ENCODE data around the gene RARA.
"Not testable (repeated sequence)": the region's sequence is repeated elsewhere in the genome, so short reads cannot be mapped to it uniquely, and the experiment has no call there.

The RARA gene

GRCh38 chr17:40374821-40375498 is 66.0 kb downstream of the RARA start:
- DNase-seq (ENCODE audit: low read depth in 2 of 2): no peak

- not testable (repeated sequence) for DNase-seq (ENCODE audit: low read depth in 2 of 2)
These were observed 66.8 kb downstream of the RARA start for GRCh38 chr17:40375786-40376185.

GRCh38 chr17:40376541-40376940 is 67.6 kb downstream of the RARA start:
- not testable (repeated sequence) for DNase-seq (ENCODE audit: low read depth in 2 of 2)

GRCh38 chr17:40377832-40378231 is 68.9 kb downstream of the RARA start:
- no peak for DNase-seq (ENCODE audit: low read depth in 2 of 2)

- DNase-seq (ENCODE audit: low read depth in 2 of 2): no peak
These were observed 70.0 kb downstream of the RARA start for GRCh38 chr17:40378966-40379365.

DNA sequence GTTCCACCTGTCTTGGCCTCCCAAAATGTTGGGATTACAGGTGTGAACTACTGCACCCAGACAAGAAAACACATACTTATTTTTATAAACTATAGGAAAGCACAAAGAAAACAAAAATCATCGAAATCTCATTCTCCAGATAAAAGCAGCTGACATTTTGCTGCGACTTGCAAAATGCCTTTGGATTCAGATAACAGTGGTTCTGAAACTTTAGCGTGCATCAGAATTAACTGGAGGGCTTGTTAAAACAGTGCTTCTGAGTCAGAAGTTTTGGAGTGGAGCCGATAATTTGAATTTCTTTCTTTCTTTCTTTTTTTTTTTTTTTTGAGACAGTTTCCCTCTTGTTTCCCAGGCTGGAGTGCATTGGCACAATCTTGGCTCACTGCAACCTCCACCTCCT is 73.3 kb downstream of the RARA start:
- no peak for DNase-seq (ENCODE audit: low read depth in 2 of 2)

- DNase-seq (ENCODE audit: low read depth in 2 of 2): not testable (repeated sequence)
These were observed 77.6 kb downstream of the RARA start for GRCh38 chr17:40386555-40386954.

DNA sequence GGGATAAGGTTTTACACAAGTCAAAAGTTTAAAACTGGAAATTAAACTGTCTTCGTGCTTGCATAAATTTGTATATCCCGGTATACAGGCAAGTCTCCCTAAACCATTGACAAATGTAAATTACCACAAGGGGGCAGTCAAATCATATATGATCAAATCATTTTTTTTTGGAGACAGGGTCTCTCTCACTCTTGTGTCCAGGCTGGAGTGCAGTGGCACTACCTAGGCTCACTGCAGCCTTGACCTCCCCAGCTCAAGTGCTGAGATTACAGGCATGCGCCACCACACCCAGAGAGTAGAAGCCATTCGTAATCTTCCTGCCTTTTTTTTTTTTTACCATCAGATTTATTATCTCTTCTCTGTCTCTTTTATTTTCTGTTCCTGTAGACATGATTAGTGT is 90.2 kb downstream of the RARA start:
- no peak for DNase-seq (ENCODE audit: low read depth in 2 of 2)

DNA sequence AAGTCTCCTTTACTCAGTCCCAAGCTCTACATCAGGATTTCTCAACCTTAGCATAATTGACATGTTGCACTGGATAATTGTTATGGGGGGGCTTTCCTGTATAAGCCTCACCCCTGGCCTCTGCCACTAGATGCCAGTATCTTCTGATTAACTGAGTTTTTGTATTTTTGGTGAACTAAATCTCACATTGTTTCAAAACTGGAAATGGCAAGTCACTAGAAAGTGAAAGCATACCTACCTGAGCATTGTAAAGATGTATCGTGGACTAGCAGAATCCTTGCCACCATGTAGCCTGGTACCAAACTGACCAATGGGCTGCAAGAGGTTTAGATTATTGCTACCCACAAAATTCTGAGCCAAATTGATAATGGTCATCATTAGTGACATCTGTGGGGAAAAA is 93.7 kb downstream of the RARA start:
- DNase-seq (ENCODE audit: low read depth in 2 of 2): no peak

GRCh38 chr17:40404003-40404402 is 95.0 kb downstream of the RARA start:
- no peak for DNase-seq (ENCODE audit: low read depth in 2 of 2)
